Activated T-cell treated with anti-CD3 and anti-CD28 coated beads, Interleukin-2, amount 50 U/mL, for 4 hours (primary cell): ENCODE data around the gene RELA. TPM values are rescaled to one million over a fixed set of nuclear protein-coding genes. Genes with fewer than 3 reads are reported as not detected.
A peak's percentile ranks its signal among the peaks of the same experiment; 100 is the strongest.
"Not testable (repeated sequence)": the region's sequence is repeated elsewhere in the genome, so short reads cannot be mapped to it uniquely, and the experiment has no call there.

Experiments used
- ATAC-seq, 2 donors: fragments of 200-7000 bp; cut with Tn5 transposase; one replicate each; pipeline ENCODE4 v1.10.0; 2021
- DNase-seq: peaks from one replicate; pipeline ENCODE4 v3.0.0-alpha.2; 2020
- H3K27me3 Mint-ChIP-seq: one replicate; pipeline ENCODE4 v1.8.0; 2021; ENCODE audit warnings: low read depth, mixed read lengths
- H3K36me3 Mint-ChIP-seq: one replicate; pipeline ENCODE4 v1.8.0; 2022; ENCODE audit warnings: mixed read lengths; ENCODE audit not compliant: insufficient read depth
- H3K4me1 Mint-ChIP-seq: one replicate; pipeline ENCODE4 v1.8.0; 2021; ENCODE audit warnings: low read depth, mixed read lengths
- H3K4me3 Mint-ChIP-seq: one replicate; pipeline ENCODE4 v1.8.0; 2021; ENCODE audit warnings: mild to moderate bottlenecking, moderate library complexity, mixed read lengths
- H3K9me3 Mint-ChIP-seq: one replicate; pipeline ENCODE4 v1.8.0; 2021; ENCODE audit warnings: mixed read lengths
- total RNA-seq, 3 donors: library from RNA; stranded (reverse); gene quantifications; one replicate each; pipeline ENCODE4 v1.2.1, GENCODE V29; 2021

The RELA gene
- total RNA-seq, 3 donors from 2014 or later: 108 to 118 (median 111) TPM

DNA sequence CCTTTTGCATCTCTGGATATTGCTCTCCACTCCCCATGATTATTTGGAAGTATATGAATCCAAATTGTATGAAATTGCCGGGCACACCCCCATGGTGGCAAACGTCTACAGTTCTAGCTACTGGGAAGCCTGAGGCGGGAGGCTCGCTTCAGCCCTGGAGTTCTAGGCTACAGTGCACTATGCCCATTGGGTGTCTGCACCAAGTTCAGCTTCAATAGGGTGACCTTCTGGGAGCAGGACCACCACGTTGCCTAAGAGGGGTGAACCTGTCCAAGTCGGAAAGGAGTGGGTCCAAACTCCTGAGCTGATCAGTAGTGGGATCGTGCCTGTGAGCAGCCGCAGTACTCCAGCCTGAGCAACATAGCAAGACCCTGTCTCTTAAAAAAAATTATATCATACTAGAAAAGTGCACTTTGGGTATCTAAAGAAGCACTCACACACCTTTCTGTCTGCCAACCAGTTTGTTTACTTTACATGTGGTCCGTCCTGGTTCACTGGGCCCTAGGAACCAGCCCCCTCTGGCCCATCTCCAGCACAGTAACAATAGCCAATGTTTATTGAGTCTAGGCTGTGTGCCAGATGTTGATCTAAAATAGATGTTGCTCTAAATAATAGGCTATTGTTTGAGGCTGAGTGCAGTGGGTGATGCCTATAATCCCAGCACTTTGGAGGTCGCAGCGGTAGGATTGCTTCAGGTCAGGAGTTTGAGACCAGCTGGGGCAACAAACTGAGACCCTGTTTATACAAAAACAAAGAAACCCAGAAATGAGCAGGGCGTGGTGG lies 32.9 kb upstream of the RELA start:
- H3K4me1 Mint-ChIP-seq: no peaks in the 10 kb centered on the region
- no peaks in the 10 kb centered on the region for H3K36me3 Mint-ChIP-seq
- no peaks in the 10 kb centered on the region for H3K9me3 Mint-ChIP-seq

DNA sequence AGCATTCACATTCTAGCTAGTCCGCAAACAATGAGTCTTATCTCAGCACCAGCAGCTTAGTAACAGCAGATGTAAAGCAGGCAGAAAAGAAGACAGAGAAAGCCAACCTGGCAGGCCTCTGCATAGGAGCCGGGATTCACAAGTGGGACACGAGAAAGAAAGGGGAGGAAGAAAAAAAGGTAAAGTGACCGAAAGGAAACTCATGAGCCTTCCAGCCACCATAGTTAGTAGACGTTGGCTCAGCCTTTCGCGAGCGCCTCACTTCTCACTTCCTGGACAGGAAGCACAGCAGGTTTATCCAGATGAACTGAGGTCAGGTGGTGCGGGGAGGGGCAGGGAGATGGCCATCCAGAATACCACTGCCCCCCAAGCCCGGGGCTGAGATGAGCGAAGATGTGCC lies 29.7 kb upstream of the RELA start:
- no peak overlapping the region for H3K4me3 Mint-ChIP-seq
- ATAC-seq (no peak), DNase-seq (no peak)
- H3K4me1 Mint-ChIP-seq: no peaks in the 10 kb centered on the region
- no peaks in the 10 kb centered on the region for H3K27me3 Mint-ChIP-seq
- H3K9me3 Mint-ChIP-seq: no peaks in the 10 kb centered on the region
- H3K36me3 Mint-ChIP-seq: no peaks in the 10 kb centered on the region

More for the DNA sequence above, 32.9 kb upstream of the RELA start:
- no peak for ATAC-seq
- Mint-ChIP-seq H3K27me3 (no peaks in the 10 kb centered on the region), H3K4me3 (no peak overlapping the region)
- no peak for DNase-seq

DNA sequence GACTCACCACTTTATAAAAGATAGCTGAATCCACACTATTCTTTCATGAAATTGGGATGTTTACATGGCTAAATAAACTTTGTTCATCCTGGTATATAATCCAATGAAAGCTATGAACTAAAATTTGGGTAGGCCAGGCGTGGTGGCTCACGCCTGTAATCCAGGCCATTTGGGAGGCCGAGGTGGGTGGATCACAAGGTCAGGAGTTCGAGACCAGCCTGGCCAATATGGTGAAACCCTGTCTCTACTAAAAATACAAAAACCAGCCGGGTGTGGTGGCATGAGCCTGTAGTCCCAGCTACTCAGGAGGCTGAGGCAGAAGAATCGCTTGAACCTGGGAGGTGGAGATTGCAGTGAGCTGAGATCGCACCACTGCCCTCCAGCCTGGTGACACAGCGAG lies 29.1 kb upstream of the RELA start:
- not testable (repeated sequence) for ATAC-seq, DNase-seq, H3K9me3 Mint-ChIP-seq, H3K36me3 Mint-ChIP-seq, H3K27me3 Mint-ChIP-seq, H3K4me3 Mint-ChIP-seq, H3K4me1 Mint-ChIP-seq

DNA sequence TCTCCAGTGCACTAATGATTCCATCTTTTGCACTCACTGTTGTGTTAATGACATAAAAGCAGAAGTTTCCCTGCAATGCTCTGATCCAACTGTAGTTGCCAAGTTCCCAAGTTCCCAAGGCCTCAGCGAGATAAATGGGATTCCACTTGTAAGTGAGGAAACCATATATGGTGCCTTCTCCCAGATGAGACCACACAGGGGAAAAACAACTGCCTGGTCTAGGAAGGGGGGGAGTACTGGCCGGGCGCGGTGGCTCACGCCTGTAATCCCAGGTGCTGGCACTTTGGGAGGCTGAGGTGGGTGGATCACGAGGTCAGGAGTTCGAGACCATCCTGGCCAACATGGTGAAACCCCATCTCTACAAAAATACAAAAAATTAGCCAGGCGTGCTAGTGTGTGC lies 23.3 kb upstream of the RELA start:
- no peaks in the 10 kb centered on the region for H3K36me3 Mint-ChIP-seq
- DNase-seq (no peak), ATAC-seq (no peak)
- H3K27me3 Mint-ChIP-seq: peaks cover 7% of the 10 kb centered on the region
- H3K4me1 Mint-ChIP-seq: no peaks in the 10 kb centered on the region
- no peaks in the 10 kb centered on the region for H3K9me3 Mint-ChIP-seq
- no peak overlapping the region for H3K4me3 Mint-ChIP-seq

DNA sequence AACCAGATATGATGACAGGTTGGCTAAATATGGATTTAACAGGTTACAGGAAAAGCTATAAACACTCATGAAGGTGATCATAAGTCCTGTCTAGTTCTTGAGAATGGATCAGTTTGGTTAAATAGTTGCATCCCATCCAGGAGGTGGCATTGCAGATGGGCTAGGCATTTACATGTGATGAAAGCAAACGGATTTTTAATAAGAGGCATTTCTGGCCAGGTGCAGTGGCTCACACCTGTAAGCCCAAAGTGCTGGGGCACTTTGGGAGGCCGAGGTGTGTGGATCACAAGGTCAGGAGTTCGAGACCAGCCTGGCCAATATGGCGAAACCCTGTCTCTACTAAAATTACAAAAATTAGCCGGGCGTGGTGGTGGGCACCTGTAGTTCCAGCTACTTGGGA lies 20.8 kb upstream of the RELA start:
- not testable (repeated sequence) for H3K36me3 Mint-ChIP-seq, H3K4me3 Mint-ChIP-seq, ATAC-seq, H3K4me1 Mint-ChIP-seq, DNase-seq, H3K9me3 Mint-ChIP-seq, H3K27me3 Mint-ChIP-seq

DNA sequence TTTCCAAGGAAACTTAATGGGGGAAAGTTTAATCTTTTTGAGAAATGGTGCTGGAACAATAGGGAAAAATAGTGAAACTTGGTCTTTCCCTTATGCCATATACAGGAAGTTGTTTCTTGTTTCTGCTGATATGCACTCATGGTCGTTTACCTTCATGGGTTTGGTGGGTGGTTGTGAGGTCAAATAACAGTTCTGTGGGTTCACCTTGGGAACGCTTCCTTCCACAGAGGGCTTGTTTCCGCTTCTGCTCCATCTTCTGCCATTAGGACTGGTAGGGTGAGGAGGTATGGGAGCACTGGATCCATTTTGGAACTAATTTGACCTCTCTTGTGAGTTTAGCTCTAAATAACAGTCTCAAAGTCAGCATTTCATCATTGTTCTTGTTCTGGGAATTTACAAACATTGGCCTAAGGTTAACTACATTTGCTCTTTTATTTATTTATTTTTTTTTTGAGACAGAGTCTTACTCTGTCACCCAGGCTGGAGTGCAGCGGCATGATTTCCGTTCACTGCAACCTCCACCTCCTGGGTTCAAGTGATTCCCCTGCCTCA lies 17.6 kb upstream of the RELA start:
- Mint-ChIP-seq H3K4me1 (no peaks in the 10 kb centered on the region), H3K27me3 (peaks cover 7% of the 10 kb centered on the region), H3K9me3 (no peaks in the 10 kb centered on the region), H3K4me3 (no peak overlapping the region), H3K36me3 (no peaks in the 10 kb centered on the region)
- DNase-seq (no peak), ATAC-seq (no peak)

DNA sequence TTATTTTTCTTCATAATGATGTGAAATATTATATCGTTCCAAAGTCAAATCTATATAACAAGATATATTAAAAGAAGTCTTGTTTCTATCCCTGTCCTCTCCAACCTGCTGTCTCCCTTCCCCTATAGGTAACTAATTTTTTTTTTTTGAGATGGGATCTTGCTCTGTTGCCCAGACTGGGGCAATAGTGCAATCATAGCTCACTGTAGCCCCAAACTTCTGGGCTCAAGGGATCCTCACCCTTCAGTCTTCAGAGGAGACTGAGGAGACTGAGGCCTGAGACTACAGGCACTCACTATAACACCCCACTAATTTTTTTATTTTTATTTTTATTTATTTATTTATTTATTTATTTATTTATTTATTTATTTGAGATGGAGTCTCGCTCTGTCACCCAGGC lies 10.3 kb upstream of the RELA start:
- DNase-seq (no peak), ATAC-seq (no peak)
- H3K4me1 Mint-ChIP-seq: no peaks in the 10 kb centered on the region
- no peaks in the 10 kb centered on the region for H3K27me3 Mint-ChIP-seq
- H3K4me3 Mint-ChIP-seq: no peak overlapping the region
- H3K36me3 Mint-ChIP-seq: no peaks in the 10 kb centered on the region
- no peaks in the 10 kb centered on the region for H3K9me3 Mint-ChIP-seq

DNA sequence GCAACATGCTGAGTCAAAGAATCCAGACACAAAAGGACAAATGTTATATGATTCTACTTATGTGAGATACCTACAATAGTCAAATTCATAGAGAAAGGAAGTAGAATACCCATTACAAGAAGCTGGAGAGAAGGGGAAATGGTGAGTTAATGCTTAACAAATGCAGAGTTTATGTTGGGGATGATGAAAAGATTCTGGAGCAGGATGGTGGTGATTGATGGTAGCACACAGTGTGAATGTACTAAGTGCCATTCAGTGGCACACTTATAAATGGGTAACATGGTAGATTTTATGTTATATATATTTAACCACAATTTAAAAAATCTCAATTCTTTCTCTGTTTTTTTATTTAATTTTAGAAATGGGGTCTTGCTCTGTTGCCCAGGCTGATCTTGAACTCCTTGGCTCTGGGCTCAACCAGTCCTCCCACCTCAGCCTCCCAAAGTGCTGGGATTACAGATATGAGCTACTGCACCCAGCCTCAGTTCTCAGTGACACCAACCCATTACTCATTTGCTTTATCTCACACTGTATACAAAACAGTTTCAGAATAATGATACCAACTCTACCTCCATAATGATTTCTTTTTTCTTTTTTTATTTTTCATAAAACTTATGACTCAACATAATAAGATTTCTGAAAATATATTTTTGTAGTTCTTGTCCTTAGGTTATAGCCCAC lies 9.6 kb upstream of the RELA start:
- Mint-ChIP-seq H3K27me3 (no peaks in the 10 kb centered on the region), H3K36me3 (no peaks in the 10 kb centered on the region), H3K4me3 (no peak overlapping the region), H3K9me3 (no peaks in the 10 kb centered on the region), H3K4me1 (no peaks in the 10 kb centered on the region)
- DNase-seq (no peak), ATAC-seq (peak; percentile 55 to 65)

DNA sequence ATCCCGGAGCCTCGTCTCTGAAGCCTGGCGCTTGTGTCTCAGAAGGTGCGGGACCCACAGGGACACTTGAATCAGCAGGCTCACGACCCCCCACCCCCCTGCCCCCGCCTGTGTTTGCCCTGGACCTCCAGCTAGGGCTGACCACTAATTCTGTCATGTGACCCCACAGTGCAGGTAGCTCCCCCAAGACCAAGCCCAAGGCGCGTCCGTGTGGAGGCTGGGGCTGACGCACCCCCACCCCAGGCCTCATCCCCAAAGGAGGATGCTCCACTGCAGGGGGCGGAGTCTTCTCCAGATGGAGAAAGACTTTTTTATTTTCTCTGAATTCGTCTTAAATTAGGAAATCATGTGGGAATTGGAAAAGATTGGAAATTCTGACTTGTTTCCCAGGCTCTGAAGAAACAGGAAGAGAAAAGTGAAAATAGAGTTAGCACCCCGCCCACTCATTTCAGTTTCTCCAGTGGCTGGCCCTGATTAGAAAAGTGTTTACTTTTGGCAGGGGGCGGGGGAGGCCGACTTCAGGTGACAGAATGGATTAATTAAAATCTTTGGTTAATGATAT lies 1.0 kb upstream of the RELA start:
- peak overlapping the region; percentile 88 for H3K4me3 Mint-ChIP-seq
- H3K4me1 Mint-ChIP-seq: peaks cover 35% of the 10 kb centered on the region
- DNase-seq (peak; percentile 39), ATAC-seq (peak; percentile 19 to 33)
- H3K27me3 Mint-ChIP-seq: no peaks in the 10 kb centered on the region
- peaks cover 19% of the 10 kb centered on the region for H3K36me3 Mint-ChIP-seq
- no peaks in the 10 kb centered on the region for H3K9me3 Mint-ChIP-seq

DNA sequence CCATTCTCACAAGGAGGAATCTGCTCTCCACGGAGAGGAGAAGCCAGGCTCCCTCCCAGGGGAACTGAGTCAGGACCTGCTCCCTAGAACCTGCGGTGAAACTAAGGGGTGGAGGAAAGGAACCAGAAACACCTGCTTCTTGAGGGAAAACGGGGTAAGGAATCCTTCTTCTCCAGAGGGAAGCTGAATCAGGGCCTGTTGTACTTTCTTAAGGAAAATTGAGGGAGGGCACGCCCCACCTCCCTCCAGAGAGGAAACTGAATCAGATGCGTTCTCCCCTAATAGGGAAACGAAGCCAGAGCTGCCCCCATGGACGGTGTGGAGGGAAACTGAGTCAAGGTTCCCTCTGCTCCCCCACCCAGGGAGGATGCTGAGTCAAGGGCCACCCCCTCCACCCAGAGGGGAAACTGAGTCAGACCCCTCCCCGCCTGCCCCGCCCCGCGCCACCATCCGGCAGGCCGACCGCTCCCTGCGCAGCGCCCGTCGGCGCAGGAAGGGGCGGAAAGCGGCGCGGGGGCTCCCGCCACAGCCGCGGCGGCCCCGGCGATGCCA lies 393 bp downstream of the RELA start:
- ATAC-seq: peak; percentile 34 to 41
- Mint-ChIP-seq H3K27me3 (no peaks in the 10 kb centered on the region), H3K9me3 (no peaks in the 10 kb centered on the region), H3K4me3 (peak overlapping the region; percentile 87), H3K36me3 (peaks cover 28% of the 10 kb centered on the region), H3K4me1 (peaks cover 41% of the 10 kb centered on the region)
- peak; percentile 40 for DNase-seq

DNA sequence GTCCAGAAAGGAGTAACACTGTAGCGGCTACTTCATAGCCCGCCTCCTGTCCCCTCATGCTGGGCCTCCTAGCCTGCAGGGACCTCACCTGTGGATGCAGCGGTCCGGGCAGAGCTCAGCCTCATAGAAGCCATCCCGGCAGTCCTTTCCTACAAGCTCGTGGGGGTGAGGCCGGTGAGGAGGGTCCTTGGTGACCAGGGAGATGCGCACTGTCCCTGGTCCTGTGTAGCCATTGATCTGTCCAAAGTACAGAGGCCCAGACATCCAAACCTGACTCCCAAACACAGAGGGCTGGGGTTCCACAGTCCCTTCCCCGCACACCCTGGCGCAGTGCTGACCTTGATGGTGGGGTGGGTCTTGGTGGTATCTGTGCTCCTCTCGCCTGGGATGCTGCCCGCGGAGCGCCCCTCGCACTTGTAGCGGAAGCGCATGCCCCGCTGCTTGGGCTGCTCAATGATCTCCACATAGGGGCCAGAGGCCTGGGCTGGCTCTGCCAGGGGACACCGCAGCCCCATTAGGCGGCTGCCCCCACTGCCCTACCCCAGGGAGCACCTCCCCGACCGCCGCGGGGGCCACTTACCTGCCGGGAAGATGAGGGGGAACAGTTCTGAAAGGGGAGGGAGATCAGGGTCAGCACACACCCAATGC lies 993 bp downstream of the RELA start:
- Mint-ChIP-seq H3K9me3 (no peaks in the 10 kb centered on the region), H3K4me1 (peaks cover 46% of the 10 kb centered on the region), H3K4me3 (peak overlapping the region; percentile 87), H3K36me3 (peaks cover 33% of the 10 kb centered on the region), H3K27me3 (no peaks in the 10 kb centered on the region)
- no peak for DNase-seq
- ATAC-seq: no peak

DNA sequence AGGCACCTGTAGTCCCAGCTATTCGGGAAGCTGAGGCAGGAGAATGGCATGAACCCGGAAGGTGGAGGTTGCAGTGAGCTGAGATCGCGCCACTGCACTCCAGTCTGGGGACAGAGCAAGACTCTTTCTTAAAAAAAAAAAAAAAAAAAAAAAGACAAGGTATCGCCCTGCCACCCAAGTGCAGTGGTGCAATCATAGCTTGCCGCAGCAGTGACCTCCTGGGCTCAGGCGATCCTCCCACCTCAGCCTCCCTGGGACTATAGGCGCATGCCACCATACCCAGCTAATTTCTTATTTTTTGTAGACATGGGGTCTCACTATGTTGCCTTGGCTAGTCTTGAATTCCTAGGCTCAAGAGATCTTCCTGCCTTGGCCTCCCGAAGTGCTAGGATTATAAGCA lies 1.8 kb downstream of the RELA start:
- peak overlapping the region; percentile 87 for H3K4me3 Mint-ChIP-seq
- H3K4me1 Mint-ChIP-seq: peaks cover 49% of the 10 kb centered on the region
- not testable (repeated sequence) for DNase-seq, ATAC-seq, H3K27me3 Mint-ChIP-seq, H3K9me3 Mint-ChIP-seq
- H3K36me3 Mint-ChIP-seq: peaks cover 39% of the 10 kb centered on the region

DNA sequence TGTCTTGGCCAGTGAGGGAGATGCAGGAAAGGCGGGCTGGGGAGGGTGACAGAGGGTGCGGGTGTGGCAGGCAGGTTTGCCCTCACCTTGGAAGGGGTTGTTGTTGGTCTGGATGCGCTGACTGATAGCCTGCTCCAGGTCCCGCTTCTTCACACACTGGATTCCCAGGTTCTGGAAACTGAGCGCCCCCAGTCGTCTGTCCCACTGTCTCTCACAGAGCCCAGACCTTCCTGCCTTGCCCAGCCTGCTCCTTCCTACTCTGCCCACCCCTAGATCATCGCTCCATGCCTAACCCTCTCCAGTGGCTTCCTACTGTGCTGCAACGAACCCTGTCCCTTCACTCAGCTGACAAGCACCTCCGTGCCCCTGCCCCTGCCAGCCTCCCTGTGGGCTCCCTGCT lies 2.7 kb downstream of the RELA start:
- H3K27me3 Mint-ChIP-seq: no peaks in the 10 kb centered on the region
- H3K4me3 Mint-ChIP-seq: peak overlapping the region; percentile 62
- H3K36me3 Mint-ChIP-seq: peaks cover 44% of the 10 kb centered on the region
- H3K4me1 Mint-ChIP-seq: peaks cover 47% of the 10 kb centered on the region
- DNase-seq: no peak
- H3K9me3 Mint-ChIP-seq: no peaks in the 10 kb centered on the region
- no peak for ATAC-seq
